Measurements from ENCODE around the gene REXO4.

Gene REXO4

GRCh38 chr9:133417541-133418461, at the start of gene REXO4:
TSS of gene REXO4 (minus strand) at chr9:133418010. CDS start at chr9:133417844, 166 bp downstream.
- H3K9me3 ChIP-seq (ENCODE audit: control insufficient read depth, insufficient read depth, low read length): no peaks in the 10 kb centered on the region
- peaks cover 15% of the 10 kb centered on the region for H3K4me1 ChIP-seq (ENCODE audit: insufficient read depth, low read length)
- H3K36me3 ChIP-seq (ENCODE audit: insufficient read depth, low read length): peaks cover 16% of the 10 kb centered on the region
- peak within 1 kb of the TSS; percentile 83 for H3K9ac ChIP-seq (ENCODE audit: low read depth, low read length)

GRCh38 chr9:133467101-133467500, 49.3 kb upstream of the REXO4 start:
- Histone ChIP-seq H3K36me3 (ENCODE audit: insufficient read depth, low read length) (no peaks in the 10 kb centered on the region), H3K4me1 (ENCODE audit: insufficient read depth, low read length) (no peaks in the 10 kb centered on the region), H3K9me3 (ENCODE audit: control insufficient read depth, insufficient read depth, low read length) (no peaks in the 10 kb centered on the region), H3K9ac (ENCODE audit: low read depth, low read length) (no peak overlapping the region)

- H3K4me1 ChIP-seq (ENCODE audit: insufficient read depth, low read length): peaks cover 8% of the 10 kb centered on the region; the same call in 1 of the 2 replicates
- H3K36me3 ChIP-seq (ENCODE audit: insufficient read depth, low read length): no peaks in the 10 kb centered on the region
- no peak overlapping the region for H3K9ac ChIP-seq (ENCODE audit: low read depth, low read length)
- no peaks in the 10 kb centered on the region for H3K9me3 ChIP-seq (ENCODE audit: control insufficient read depth, insufficient read depth, low read length)
Observed at GRCh38 chr9:133465984-133466383, 48.2 kb upstream of the REXO4 start.

- Histone ChIP-seq H3K9me3 (ENCODE audit: control insufficient read depth, insufficient read depth, low read length) (no peaks in the 10 kb centered on the region), H3K9ac (ENCODE audit: low read depth, low read length) (no peak overlapping the region), H3K4me1 (ENCODE audit: insufficient read depth, low read length) (peaks cover 11% of the 10 kb centered on the region; the same call in 1 of the 2 replicates), H3K36me3 (ENCODE audit: insufficient read depth, low read length) (no peaks in the 10 kb centered on the region)
Observed at GRCh38 chr9:133464638-133465037, 46.8 kb upstream of the REXO4 start.

GRCh38 chr9:133463864-133464615, 46.2 kb upstream of the REXO4 start:
- H3K4me1 ChIP-seq (ENCODE audit: insufficient read depth, low read length): peaks cover 11% of the 10 kb centered on the region; the same call in 1 of the 2 replicates
- no peaks in the 10 kb centered on the region for H3K9me3 ChIP-seq (ENCODE audit: control insufficient read depth, insufficient read depth, low read length)
- H3K9ac ChIP-seq (ENCODE audit: low read depth, low read length): no peak overlapping the region
- no peaks in the 10 kb centered on the region for H3K36me3 ChIP-seq (ENCODE audit: insufficient read depth, low read length)

GRCh38 chr9:133463234-133463863, 45.5 kb upstream of the REXO4 start:
- peaks cover 15% of the 10 kb centered on the region; the same call in 1 of the 2 replicates for H3K4me1 ChIP-seq (ENCODE audit: insufficient read depth, low read length)
- H3K9ac ChIP-seq (ENCODE audit: low read depth, low read length): no peak overlapping the region
- no peaks in the 10 kb centered on the region for H3K36me3 ChIP-seq (ENCODE audit: insufficient read depth, low read length)
- H3K9me3 ChIP-seq (ENCODE audit: control insufficient read depth, insufficient read depth, low read length): no peaks in the 10 kb centered on the region

GRCh38 chr9:133461975-133462374, 44.2 kb upstream of the REXO4 start:
- no peaks in the 10 kb centered on the region for H3K9me3 ChIP-seq (ENCODE audit: control insufficient read depth, insufficient read depth, low read length)
- H3K36me3 ChIP-seq (ENCODE audit: insufficient read depth, low read length): no peaks in the 10 kb centered on the region
- H3K4me1 ChIP-seq (ENCODE audit: insufficient read depth, low read length): peaks cover 19% of the 10 kb centered on the region; the same call in 1 of the 2 replicates
- no peak overlapping the region for H3K9ac ChIP-seq (ENCODE audit: low read depth, low read length)

- Histone ChIP-seq H3K9me3 (ENCODE audit: control insufficient read depth, insufficient read depth, low read length) (no peaks in the 10 kb centered on the region), H3K36me3 (ENCODE audit: insufficient read depth, low read length) (no peaks in the 10 kb centered on the region), H3K9ac (ENCODE audit: low read depth, low read length) (peak overlapping the region; percentile 85), H3K4me1 (ENCODE audit: insufficient read depth, low read length) (peaks cover 19% of the 10 kb centered on the region; the same call in 1 of the 2 replicates)
Observed at GRCh38 chr9:133460405-133461175, 42.8 kb upstream of the REXO4 start.

- H3K4me1 ChIP-seq (ENCODE audit: insufficient read depth, low read length): peaks cover 19% of the 10 kb centered on the region; the same call in 1 of the 2 replicates
- no peaks in the 10 kb centered on the region for H3K9me3 ChIP-seq (ENCODE audit: control insufficient read depth, insufficient read depth, low read length)
- H3K9ac ChIP-seq (ENCODE audit: low read depth, low read length): peak within 1 kb of the TSS; percentile 85
- no peaks in the 10 kb centered on the region for H3K36me3 ChIP-seq (ENCODE audit: insufficient read depth, low read length)
Observed at GRCh38 chr9:133459476-133460404, 41.9 kb upstream of the REXO4 start, which contains the start of gene CACFD1. TSS of gene CACFD1 (plus strand) at chr9:133459978. CDS start at chr9:133460067, 89 bp downstream.

- Histone ChIP-seq H3K36me3 (ENCODE audit: insufficient read depth, low read length) (no peaks in the 10 kb centered on the region), H3K9me3 (ENCODE audit: control insufficient read depth, insufficient read depth, low read length) (no peaks in the 10 kb centered on the region), H3K4me1 (ENCODE audit: insufficient read depth, low read length) (peaks cover 19% of the 10 kb centered on the region; the same call in 1 of the 2 replicates), H3K9ac (ENCODE audit: low read depth, low read length) (peak overlapping the region; percentile 85; the same call in 1 of the 2 replicates)
Observed at GRCh38 chr9:133458643-133459312, 41.0 kb upstream of the REXO4 start.

- no peaks in the 10 kb centered on the region for H3K36me3 ChIP-seq (ENCODE audit: insufficient read depth, low read length)
- no peak overlapping the region for H3K9ac ChIP-seq (ENCODE audit: low read depth, low read length)
- H3K9me3 ChIP-seq (ENCODE audit: control insufficient read depth, insufficient read depth, low read length): no peaks in the 10 kb centered on the region
- H3K4me1 ChIP-seq (ENCODE audit: insufficient read depth, low read length): peaks cover 19% of the 10 kb centered on the region; the same call in 1 of the 2 replicates
Observed at GRCh38 chr9:133457748-133458147, 39.9 kb upstream of the REXO4 start.

- Histone ChIP-seq H3K9me3 (ENCODE audit: control insufficient read depth, insufficient read depth, low read length) (no peaks in the 10 kb centered on the region), H3K4me1 (ENCODE audit: insufficient read depth, low read length) (peaks cover 19% of the 10 kb centered on the region; the same call in 1 of the 2 replicates), H3K9ac (ENCODE audit: low read depth, low read length) (no peak overlapping the region), H3K36me3 (ENCODE audit: insufficient read depth, low read length) (no peaks in the 10 kb centered on the region)
Observed at GRCh38 chr9:133457233-133457632, 39.4 kb upstream of the REXO4 start.
